Endothelial cell of umbilical vein (primary cell): ENCODE data around the gene DSCAML1. TPM values are rescaled to one million over a fixed set of nuclear protein-coding genes. Genes with fewer than 3 reads are reported as not detected.

Experiments
- BruUV-seq: library from RNA; stranded (reverse); fragments of 400-500 nt; replicated peaks from 2 replicates; lab custom pipeline; 2021; lab: Mats Ljungman, UMichigan
- CTCF ChIA-PET: fragments of 300-600, 350-600 bp; sonication (Branson Sonifier 250); formaldehyde crosslinking; loops from one replicate; lab custom pipeline; 2021; ENCODE audit warnings: antibody characterized with exemption, inconsistent platforms; lab: Charles Lee
- POLR2A ChIA-PET: fragments of 300-600, 350-600 bp; sonication (Branson Sonifier 250); formaldehyde crosslinking; loops from one replicate; lab custom pipeline; 2021; ENCODE audit warnings: antibody characterized with exemption, inconsistent platforms; lab: Charles Lee
- DNase-seq: peaks from one replicate; pipeline ENCODE4 v3.0.0-alpha.2; 2011; ENCODE audit warnings: low read depth, low spot score
- FAIRE-seq: peaks from 2 replicates; lab custom pipeline; 2011; peaks lifted over from hg19 to GRCh38; lab: Jason Lieb, UNC
- H2AFZ ChIP-seq: 2 replicates; pipeline ENCODE4 v1.6.0; 2012; ENCODE audit warnings: low read depth, low read length, control low read depth, inconsistent platforms
- H3K27ac ChIP-seq: 2 replicates; pipeline ENCODE4 v1.5.1; 2011; ENCODE audit warnings: low read depth, mild to moderate bottlenecking, control low read depth, low read length, moderate library complexity; ENCODE audit not compliant: insufficient read depth
- H3K27me3 ChIP-seq, 2 experiments: 2 replicates each; pipeline versions ENCODE4 v1.6.0 to v1.6.1; 2011; ENCODE audit warnings: low read length in 2 of 2, mixed read lengths in 1 of 2; ENCODE audit not compliant: control insufficient read depth in 2 of 2, insufficient read depth in 2 of 2
- H3K36me3 ChIP-seq, 2 experiments: 2 replicates in 1 of 2; 3 replicates in 1 of 2; pipeline ENCODE4 v1.5.1; 2011; ENCODE audit warnings: low read length in 2 of 2, mild to moderate bottlenecking in 1 of 2, moderate library complexity in 1 of 2; ENCODE audit not compliant: control insufficient read depth in 2 of 2, insufficient read depth in 2 of 2; ENCODE audit errors: extremely low read depth in 1 of 2
- H3K4me1 ChIP-seq: 3 replicates; pipeline ENCODE4 v1.5.1; 2011; ENCODE audit warnings: mild to moderate bottlenecking, low read length; ENCODE audit not compliant: control insufficient read depth, insufficient read depth; ENCODE audit errors: extremely low read depth
- H3K4me2 ChIP-seq: 2 replicates; pipeline ENCODE4 v1.6.1; 2011; ENCODE audit warnings: low read length, control low read depth, mixed read lengths; ENCODE audit not compliant: insufficient read depth
- H3K4me3 ChIP-seq, 3 experiments: fragments of 200-600 bp in 1 of 3; sonication (generic), shearing (Covaris generic) in 1 of 3; replicated peaks in 1 of 3; 2 replicates each; pipeline ENCODE4 v1.5.1; 2011 to 2016; ENCODE audit warnings: control low read depth in 3 of 3, low read length in 3 of 3, mild to moderate bottlenecking in 2 of 3, inconsistent platforms in 1 of 3, low read depth in 1 of 3, moderate library complexity in 1 of 3; ENCODE audit not compliant: insufficient read depth in 1 of 3
- H3K79me2 ChIP-seq: 2 replicates; pipeline ENCODE4 v1.6.0; 2012; ENCODE audit warnings: low read length, inconsistent platforms; ENCODE audit not compliant: control insufficient read depth, insufficient read depth
- H3K9ac ChIP-seq: replicated peaks from 2 replicates; pipeline ENCODE3; 2011; ENCODE audit warnings: low read length, control low read depth; ENCODE audit not compliant: insufficient read depth; ENCODE audit errors: extremely low read depth
- H3K9me1 ChIP-seq: replicated peaks from 3 replicates; pipeline ENCODE4 v1.6.0; 2011; ENCODE audit warnings: mild to moderate bottlenecking, low read length; ENCODE audit not compliant: control insufficient read depth, insufficient read depth; ENCODE audit errors: extremely low read depth
- H3K9me3 ChIP-seq: replicated peaks from 2 replicates; pipeline ENCODE4 v1.5.1; 2012; ENCODE audit warnings: low read length, inconsistent platforms; ENCODE audit not compliant: control insufficient read depth, insufficient read depth
- H4K20me1 ChIP-seq: replicated peaks from 2 replicates; pipeline ENCODE3; 2011; ENCODE audit warnings: mild to moderate bottlenecking, low read length; ENCODE audit not compliant: control insufficient read depth, insufficient read depth; ENCODE audit errors: extremely low read depth
- CTCF ChIP-seq, 2 donors: IDR thresholded peaks; 1 replicate in 1 of 2; 2 replicates in 1 of 2; pipeline ENCODE4 v1.5.1; 2011; ENCODE audit warnings: low read length in 2 of 2, mild to moderate bottlenecking in 2 of 2, moderate library complexity in 2 of 2, control low read depth in 1 of 2, inconsistent platforms in 1 of 2, low read depth in 1 of 2; ENCODE audit not compliant: insufficient read depth in 1 of 2; ENCODE audit errors: extremely low read depth in 1 of 2
- GATA2 ChIP-seq: IDR thresholded peaks from 2 replicates; pipeline ENCODE4 v1.7.0; 2011; ENCODE audit warnings: low read depth, mild to moderate bottlenecking, moderate library complexity, mixed read lengths, low read length; ENCODE audit not compliant: insufficient read length, insufficient read depth
- JUN ChIP-seq: IDR thresholded peaks from 2 replicates; pipeline ENCODE4 v1.6.1; 2011; ENCODE audit warnings: borderline replicate concordance, low read depth; ENCODE audit not compliant: insufficient read length, insufficient read depth
- POLR2AphosphoS5 ChIP-seq: IDR thresholded peaks from 2 replicates; pipeline ENCODE4 v1.6.1; 2012; ENCODE audit warnings: low read depth, mild to moderate bottlenecking, control low read depth, low read length, moderate library complexity; ENCODE audit not compliant: insufficient read depth
- dilution Hi-C: fragments of 300-500 bp; cut with MboI; formaldehyde crosslinking; loops from one replicate; pipeline ENCODE4 v1.15.0; 2019; ENCODE audit warnings: low sequenced_read_pairs; ENCODE audit not compliant: extremely low pct_ligation_motif_present
- intact Hi-C: fragments of 100-400 bp; cut with micrococcal nuclease; formaldehyde crosslinking; loops from one replicate; pipeline ENCODE4 v1.10.0; 2022
- polyA plus RNA-seq, 4 experiments: library from polyadenylated mRNA; depleted of rRNA in 3 of 4; stranded (reverse) in 3 of 4; unstranded in 1 of 4; fragments of >200 nt; gene quantifications; 2 replicates each; pipeline versions ENCODE4 v1.2.1 to v1.2.3, GENCODE V29; 2011 to 2012; ENCODE audit warnings: missing spikeins in 1 of 4
- total RNA-seq: library from RNA; stranded (reverse); gene quantifications from 2 replicates; pipeline ENCODE4 v1.2.3, GENCODE V29; 2021

DSCAML1 gene
- total and polyA plus RNA-seq, 2 donors (not counting 3 experiments of a cell fraction or from before 2014, with no cell fraction given), result not detected

GRCh38 chr11:117458275-117459122 is 338.5 kb downstream of the DSCAML1 start:
- H3K9ac ChIP-seq, result no peak overlapping the region
- intact Hi-C loops (no loop called here), dilution Hi-C loops (no loop called here)
- H3K4me3 ChIP-seq, result no peak overlapping the region
- no peaks in the 10 kb centered on the region for H3K4me1 ChIP-seq
- H3K4me2 ChIP-seq, result no peak overlapping the region
- H3K9me3 ChIP-seq, result no peaks in the 10 kb centered on the region
- no peak for FAIRE-seq
- BruUV-seq, result no TSS peak
- no peak for DNase-seq
- H4K20me1 ChIP-seq, result no peaks in the 10 kb centered on the region
- ChIA-PET CTCF (interaction anchor here (4.3 kb wide), 1 partner anchor 33 kb away, joined by 14 read pairs; no protein-coding TSS in a partner anchor), POLR2A (no interaction called here)
- no peaks in the 10 kb centered on the region for H3K9me1 ChIP-seq
- no peak overlapping the region for H2AFZ ChIP-seq
- H3K27me3 ChIP-seq, result peaks cover 2 to 4% of the 10 kb centered on the region in 2 experiments
- no peak overlapping the region for H3K27ac ChIP-seq
- no peaks in the 10 kb centered on the region for H3K79me2 ChIP-seq
- TF ChIP-seq JUN, result no peak
- TF ChIP-seq GATA2, result no peak
- no peak for TF ChIP-seq POLR2AphosphoS5
- TF ChIP-seq CTCF (IDR thresholded peaks at IDR 0.05; ENCODE audit: extremely low read depth in 1 of 2, insufficient read depth in 1 of 2, low read depth in 1 of 2, low read length in 2 of 2), result no peak
- no peaks in the 10 kb centered on the region for H3K36me3 ChIP-seq
